ENCODE data around the gene DHX30.

DHX30 gene

DNA sequence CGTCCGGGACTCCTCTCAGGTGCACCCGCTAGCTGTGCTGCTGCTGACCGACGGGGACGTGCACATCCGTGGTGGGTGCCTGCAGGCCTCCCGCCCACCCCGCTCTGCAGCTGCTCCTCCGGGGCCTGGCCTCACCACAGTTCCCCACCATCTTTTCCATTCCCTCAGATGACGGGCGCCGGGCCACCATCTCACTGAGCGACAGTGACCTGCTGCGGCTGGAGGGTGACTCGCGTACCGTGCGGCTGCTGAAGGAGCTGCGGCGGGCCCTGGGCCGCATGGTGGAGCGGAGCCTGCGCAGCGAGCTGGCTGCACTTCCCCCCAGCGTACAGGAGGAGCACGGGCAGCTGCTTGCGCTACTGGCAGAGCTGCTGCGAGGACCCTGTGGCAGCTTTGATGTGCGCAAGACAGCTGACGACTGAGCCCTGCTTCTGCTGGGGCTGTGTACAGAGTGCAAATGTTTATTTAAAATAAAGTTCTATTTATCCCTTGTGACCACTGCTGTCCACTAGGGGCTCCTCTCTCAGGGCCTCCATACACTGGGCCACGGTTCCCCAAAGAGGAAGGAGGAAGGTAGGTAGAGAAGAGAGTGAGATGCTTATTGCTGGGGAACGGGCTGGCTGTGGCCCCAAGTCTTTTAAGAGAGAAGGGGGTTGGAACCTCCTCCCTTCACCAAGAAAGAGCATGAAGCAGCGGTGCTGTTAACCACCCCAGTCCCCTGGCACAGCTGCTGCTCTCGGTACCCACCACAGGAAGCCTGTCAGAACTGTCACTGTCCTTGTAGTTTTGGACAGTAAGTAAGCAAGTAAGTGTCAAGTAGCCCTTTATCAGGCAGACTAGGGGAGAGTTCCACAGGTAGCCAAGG is 47.0 kb downstream of the DHX30 start:
- peak in 2 of 10 donors; percentile 79 to 88 for DNase-seq
- intact Hi-C loops (cut with DNase I) = no loop called here

DNA sequence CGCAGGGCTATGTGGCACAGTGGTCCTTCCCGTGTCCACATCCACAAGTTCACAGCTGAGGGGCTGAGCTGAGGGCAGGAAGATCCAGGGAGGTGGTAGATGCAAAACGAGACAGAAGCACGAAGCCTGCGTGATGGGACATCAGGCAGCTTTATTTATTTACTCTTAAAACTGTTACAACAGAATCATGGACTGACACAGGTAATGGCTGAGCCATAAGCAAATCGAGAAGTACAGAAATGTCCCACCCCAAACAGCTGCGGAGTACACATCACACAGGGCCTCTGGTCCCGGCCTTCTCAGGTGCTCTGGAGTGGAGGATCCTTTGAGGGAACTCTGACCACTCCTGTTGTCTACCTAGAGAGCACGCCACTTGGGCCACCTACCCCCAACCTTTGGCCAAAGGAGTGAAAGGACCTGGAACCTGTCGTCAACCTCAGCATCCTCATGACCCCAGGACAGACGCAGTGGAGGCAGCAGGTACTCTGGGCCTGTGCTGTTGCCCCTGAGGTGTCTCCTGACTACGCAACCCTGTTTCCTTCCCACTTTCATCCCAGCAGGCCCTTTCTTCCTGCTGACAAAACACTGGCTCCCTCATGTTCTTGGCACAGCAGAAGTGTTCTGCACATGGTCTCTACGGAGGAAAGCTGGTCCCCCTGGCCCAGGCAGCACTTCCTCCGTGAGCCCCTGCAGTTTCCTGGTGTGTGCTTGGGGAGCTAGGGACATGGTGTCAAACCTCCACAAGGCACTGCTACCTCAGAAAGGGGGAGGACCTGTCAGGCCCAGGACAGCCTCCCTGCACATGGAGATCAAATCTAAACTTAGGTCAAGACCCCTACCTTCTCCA is 47.8 kb downstream of the DHX30 start:
- intact Hi-C loops (cut with DNase I) = no loop called here
- peak in 1 of 10 donors; percentile 83 for DNase-seq

DNA sequence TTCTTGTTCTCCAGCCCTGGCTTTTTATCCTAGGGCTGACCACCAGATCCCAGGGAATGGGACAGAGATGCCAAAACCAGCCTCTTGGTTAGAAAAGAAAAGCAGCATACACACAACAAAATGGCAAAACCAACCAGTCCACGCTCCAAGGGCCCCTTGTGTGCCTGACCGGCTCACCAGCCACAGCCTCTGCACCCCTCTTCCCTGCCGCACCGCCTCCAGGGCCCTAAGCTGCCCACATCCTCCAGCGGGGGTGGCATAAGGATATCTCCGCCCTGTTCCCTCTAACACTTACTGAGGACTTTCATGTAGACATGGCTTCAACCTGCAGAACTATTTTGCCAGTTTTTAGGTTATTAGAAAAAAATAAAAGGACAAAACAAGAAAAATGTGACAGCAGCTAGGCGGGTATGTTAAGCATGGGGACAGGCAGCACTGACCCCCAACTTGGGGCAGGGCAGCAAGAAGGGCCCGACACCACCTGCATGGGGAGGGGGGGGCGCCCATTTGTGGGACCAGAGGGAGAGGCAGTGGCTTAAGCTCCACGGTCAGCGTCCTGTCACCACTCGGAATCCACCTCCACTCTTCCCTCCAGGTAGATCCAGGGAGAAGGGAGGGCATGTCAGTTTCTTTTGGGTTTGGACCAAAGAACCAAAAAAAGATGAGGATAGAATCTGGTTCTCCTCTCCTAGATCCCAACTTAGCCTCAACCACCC is 49.1 kb downstream of the DHX30 start:
- intact Hi-C loops (cut with DNase I) = no loop called here
- DNase-seq = peak in 1 of 10 donors; percentile 55

DNA sequence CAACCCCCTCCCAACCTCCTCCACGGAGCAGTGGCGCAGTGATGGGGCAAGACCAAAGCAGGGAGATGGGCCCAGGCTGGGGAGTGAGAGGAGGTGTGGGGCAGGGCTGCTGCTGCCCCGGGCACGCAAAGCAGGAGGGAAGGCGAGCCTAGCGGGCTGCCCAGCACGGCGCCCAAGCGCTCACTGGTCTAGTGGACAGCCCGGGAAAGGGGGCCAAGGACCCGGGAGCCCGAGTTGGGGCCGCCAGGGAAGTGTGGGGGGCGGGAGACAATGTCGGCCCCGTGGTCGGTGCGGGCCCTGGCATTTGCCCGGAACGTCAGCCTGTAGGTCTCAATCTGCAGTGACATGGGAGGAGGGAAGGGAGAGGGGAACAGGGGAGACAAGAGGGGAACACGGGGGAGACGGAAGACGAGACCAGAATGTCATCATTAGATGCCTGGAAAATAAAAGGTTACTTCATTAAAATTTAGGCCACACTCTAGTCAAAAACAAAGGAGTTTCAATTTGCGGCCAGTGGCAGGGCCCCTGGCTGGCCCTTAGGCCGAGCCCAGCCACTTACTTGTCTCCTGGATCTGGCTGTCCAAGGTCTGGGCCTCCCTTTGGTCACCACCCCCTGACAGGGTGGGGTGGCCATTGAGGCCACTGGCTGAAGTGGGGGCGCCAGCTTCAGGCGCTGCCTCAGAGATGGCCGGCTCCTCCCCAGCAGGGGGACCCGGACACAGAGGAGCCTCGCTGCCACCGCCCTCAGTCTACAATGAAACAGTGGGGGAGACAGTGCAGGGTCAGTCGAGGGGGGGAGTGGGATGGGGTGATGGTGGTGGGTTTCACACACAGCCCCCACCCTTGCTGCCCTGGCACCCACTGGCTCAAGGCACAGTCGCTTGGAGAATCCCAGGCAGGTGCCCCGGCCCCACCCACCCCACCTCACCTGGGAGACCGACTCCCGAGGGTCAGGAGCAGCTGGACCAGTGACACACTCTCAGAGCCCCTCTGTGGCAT is 50.0 kb downstream of the DHX30 start:
- DNase-seq = peak in 2 of 10 donors; percentile 75 to 85
- intact Hi-C loops (cut with DNase I) = no loop called here

DNA sequence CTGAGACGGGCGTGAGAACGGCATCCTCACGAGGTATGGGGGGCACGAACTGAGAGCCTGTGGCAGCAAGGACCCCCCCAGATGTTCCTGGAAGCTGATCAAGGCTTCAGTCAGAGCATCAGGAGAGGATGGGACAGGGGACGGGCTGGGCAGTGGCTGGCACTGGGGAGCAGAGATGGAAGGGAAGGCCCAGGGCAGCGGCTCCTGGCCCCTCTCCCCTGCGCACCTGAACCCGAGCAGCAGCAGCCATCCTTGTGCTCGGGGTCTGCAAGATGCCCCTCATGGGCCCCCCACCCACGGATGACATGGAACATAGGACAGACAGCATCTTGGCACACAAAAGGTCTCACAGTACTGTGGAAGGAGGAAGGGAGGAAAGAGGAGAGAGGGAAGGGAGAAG is 51.3 kb downstream of the DHX30 start:
- intact Hi-C loops (cut with DNase I) = no loop called here
- peak in 1 of 10 donors; percentile 78 for DNase-seq

DNA sequence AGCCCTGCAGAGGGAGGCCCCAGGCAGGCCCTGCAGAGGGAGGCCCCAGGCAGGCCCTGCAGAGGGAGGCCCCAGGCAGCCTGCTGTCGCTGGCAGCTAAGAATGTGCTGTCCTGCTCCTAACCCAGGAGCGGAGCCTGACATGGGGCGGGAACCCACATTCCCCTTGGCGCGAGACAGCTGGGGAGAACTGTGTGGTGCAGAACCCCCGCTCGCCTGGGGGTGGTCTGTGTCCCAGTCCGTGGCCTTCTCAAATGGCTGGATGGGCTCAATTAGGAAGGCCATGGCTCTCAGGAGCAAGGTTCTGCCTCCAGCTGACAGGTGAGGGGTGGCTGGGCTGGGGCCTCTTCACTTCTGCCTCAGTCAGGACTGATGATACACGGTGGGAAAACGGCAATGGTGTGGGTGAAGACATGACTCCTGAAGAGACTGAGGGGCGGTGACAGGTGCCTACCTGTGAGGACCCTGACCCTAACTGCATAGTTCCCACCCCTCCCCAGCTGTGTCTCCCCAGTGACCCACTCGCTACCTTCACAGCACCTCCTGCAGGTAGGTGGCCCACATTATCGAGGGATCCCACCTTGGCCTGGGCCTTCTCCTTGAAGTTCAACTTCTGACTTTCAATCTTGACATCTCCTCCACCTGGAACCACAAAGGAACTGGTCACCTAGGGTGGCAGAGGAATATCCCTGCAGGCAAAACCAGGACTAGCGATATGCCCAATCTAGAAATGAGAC is 52.0 kb downstream of the DHX30 start:
- intact Hi-C loops (cut with DNase I) = no loop called here
- peak in 1 of 10 donors; percentile 54 for DNase-seq

DNA sequence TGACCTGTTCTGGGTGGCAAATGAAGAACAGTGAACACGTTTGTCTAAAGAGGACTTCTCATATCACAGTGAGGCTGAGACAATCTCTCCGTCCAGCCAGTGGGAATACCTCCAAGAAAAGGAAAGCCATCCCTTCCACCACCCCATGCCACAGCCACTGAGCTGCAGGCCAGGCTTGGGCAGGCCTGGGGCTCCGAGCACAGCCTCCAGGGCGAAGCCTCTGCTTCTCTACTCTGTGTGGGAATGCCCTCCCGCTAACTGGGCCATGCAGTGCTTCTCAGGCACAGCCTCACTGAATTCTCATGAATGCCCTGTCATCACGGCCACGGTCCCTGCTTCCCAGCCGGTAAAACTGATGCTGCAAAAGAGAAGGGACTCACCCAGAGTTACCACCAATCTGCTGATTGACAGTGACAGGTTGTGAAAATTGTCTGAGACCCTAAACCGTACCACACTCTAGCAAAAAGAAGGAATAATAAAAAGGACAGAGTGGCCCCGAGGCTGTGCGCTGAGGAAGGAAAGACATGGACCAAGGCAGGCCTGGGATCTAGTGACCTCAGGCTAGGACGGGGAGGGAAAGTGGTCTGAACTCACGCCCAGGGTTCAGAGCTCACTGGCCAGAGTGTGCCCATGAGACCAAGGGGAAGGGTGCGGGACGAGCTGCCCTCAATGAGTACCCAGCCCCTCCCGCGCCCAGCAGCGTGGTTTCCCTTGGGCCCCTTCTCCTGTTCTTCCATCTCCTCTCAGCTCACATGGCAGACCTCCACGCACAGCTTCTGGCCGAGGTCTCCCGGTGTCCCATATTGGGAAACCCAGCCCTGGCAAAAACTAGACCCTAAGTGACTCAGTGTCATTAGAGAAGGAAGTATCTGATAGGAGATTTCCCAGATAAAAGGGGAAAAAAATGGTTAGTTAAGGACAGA is 52.8 kb downstream of the DHX30 start:
- DNase-seq = peak in 1 of 10 donors; percentile 70
- intact Hi-C loops (cut with DNase I) = no loop called here

DNA sequence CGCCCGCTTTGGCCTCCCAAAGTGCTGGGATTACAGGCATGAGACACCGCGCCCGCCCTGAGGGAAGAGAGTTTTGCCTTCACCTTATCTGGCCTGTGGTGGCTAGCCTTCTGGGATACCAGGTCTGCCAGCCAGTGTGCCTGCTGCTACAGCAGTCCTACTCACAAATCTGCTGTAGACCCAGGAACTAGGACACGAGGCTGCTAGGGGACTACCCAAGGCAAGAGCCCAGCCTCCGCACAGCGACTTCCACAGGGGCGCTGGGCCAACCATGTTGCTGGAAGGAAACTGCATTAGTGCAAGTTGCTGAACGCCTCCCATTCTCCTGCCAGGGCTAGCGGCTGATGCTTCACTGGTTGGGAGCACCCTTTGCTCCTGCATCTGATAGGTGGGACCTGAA is 53.7 kb downstream of the DHX30 start:
- intact Hi-C loops (cut with DNase I) = no loop called here
- peak in 8 of 10 donors; percentile 37 to 91 (median 69) for DNase-seq

DNA sequence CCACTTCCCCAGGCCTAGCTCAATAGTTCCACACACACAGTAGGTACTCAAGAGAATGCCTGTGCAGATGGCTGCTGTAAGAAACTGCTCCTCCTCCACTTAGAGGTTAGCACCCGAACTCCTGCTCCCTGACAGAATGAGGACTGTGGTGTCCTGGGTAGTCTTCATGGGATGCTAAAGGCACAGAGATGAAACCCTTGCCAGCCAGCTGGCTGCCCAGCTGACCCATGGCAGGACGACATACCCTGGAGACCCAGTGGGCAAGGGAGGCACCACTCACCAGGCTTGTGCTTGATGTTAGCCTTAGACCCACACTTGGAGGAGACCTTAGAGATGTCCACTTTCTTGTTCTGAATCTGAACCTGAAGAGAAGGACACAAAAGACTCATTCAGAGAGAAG is 54.2 kb downstream of the DHX30 start:
- intact Hi-C loops (cut with DNase I) = no loop called here
- DNase-seq = peak in 1 of 10 donors; percentile 55

DNA sequence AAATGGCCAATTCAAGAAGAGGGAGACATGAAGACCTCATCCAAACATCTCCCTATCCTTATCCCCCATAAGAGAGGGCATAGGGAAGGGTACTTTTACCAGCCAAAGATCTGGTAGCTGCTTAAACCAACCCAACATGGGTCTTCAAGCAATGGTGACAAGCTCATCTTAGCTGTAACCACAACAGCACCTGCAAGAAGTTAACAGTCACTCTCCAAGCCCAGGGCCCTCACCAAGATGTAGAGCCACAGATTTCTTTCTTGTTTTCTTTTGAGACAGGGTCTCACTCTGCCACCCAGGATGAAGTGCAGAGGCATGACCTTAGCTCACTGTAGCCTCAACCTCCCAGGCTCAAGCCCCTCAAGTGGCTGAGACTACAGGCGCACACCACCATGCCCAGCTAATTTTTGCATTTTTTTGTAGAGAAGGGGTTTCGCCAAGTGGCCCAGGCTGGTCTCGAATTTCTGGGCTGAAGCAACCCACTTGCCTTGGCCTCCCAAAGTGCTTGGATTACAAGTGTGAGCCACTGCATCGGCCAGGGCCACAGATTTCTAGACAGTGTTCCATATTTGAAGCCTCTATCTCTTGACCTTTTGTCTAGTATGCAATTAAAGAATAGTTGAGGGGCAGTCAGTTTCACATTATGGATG is 57.1 kb downstream of the DHX30 start:
- no peak for DNase-seq
- intact Hi-C loops (cut with DNase I) = no loop called here

DNA sequence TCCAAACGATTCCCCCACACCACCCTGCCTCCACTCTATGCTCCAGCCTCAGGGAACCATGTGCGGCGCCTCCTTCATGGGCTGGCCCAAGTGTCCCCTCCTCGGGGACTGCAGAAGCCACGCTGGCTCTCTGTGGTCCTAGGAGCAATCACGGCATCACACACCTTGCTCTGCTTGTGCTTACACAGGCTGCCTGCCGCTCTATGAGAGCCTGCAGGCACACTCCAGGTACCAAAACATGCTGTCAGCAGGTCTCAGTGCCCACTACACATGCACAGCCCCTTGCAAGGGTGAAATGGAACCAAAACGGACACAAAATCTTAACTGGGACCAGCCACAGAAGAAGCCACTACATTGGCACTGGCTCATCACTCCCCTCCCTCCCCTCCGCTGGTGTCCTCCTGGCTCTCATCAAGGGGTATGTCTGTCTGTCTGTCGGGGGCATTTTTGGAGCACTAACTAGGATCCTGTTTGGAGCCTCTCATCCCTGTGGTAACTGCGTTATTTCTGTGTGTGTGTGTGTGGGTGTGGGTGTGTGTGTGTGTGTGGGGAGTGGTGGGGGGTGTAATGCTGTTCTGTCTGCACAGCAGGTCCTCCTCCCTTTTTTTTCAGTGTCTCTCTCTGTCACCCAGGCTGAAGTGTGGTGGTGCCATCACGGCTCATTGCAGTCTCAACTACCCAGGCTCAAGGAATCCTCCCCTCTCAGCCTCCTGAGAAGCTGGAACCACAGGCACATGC is 60.6 kb downstream of the DHX30 start:
- peak in 1 of 10 donors; percentile 59 for DNase-seq
- intact Hi-C loops (cut with DNase I) = no loop called here

DNA sequence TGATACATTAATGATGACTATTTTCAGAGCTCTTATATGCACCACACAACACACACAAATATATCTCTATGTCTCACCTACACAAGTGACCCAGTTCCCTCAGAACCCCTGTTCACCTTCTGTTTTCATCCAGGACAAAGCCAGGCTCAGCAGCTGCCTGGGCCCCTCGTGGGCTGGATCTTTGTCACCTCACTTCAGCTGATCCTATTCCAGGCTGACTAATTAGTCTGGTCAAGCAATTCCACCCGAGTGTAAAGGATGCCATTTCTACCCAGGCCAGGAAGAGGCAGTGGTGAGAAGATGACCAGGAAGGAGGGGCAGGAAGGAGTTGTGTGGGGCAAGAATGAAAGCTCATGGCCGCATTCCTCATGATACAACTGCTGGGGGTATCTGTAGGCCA is 62.3 kb downstream of the DHX30 start:
- DNase-seq = peak in 1 of 10 donors; percentile 39
- intact Hi-C loops (cut with DNase I) = no loop called here

DNA sequence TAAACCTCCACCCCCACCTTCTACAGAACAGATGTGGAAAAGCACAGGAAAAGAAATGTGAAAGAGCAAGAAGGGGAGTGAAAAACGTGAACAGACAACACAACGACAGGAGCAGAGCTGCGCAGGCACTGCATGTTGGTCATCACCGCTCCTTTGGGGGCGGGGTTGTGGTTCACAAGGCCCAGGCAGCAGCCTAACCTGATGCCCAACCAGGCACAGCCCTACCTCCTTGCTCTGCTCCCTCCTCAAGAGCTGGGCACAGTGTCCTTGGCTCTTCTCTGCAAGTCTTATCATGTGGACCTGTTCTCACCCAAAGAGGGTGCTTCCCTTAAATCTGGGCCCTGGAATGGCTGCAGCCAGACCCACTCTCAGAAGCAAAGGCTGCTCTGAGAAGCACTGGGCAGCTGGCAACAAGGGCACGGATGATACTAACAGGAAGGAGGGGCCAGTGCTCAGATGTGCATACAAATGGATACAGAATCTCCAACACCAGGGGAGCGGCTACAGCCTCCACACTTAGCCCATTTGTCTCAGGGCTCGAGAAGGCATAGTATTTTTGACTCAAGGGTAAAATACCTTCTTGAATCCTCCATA is 64.6 kb downstream of the DHX30 start:
- DNase-seq = peak in 1 of 10 donors; percentile 72
- intact Hi-C loops (cut with DNase I) = no loop called here

DNA sequence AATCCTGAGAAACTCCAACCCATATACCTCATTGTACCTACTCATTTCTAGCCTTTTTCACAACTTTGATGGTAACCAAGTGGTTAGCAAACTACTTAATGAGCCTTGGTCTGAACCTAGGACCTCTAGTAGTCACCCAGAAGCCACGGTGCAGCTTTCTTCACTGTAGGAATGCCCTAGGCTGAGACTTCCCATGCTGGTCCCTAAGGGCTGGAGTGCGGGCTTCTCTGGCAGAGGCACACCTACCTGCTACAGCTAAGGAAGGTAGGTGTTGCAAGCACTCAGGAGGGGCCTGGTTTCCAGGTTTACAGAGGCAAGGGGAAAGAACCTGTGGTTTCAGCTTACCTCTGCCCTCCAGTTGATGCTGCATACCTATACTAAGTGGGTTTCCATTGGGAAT is 65.4 kb downstream of the DHX30 start:
- no peak for DNase-seq
- intact Hi-C loops (cut with DNase I) = no loop called here

DNA sequence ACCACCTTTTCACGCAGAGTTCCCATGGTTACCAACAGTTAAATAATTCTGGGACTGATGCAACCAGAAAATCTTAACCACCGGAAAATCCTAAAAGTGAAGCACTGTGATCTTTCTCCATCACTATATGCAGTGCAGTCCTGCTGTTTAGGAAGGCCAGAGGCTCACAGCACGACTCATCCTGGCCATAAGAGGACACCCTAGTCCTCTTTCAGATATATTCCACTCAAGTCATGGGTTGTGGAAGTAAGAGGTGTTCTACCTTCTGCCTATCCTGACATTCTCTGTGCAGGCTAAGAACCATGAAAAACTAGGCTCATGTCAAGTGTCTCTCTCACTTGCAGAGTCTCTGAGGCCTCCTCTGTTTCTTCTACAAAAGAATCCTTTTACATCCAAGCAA is 67.2 kb downstream of the DHX30 start:
- no peak for DNase-seq
- intact Hi-C loops (cut with DNase I) = no loop called here

DNA sequence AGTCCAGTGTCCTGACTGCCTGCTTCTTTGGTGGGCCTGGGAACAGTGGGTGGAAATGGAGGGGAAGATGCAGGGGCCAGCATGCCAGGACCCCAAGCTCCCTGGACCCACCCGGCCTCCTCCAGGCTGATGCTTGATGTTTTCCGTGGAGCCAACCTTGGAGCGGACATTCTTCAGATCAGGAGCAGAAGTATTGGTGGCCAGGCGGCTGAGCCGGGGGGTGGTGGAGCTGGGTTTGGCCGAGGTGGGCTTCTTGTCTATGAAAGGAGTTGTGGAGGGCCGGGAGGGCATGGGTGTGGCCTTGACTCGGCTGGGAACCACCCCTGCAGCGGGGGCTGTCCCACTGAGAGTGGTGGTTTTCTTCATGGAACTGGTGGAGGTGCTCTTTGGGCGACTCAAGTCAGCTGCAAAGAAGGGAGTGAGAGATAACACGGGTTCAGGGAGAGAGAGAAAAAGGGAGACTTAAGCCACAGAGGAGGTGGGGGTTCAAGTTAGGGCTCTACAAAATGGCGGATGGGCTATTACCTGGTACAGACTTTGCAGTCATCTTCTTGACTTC is 67.8 kb downstream of the DHX30 start:
- intact Hi-C loops (cut with DNase I) = no loop called here
- DNase-seq = peak in 1 of 10 donors; percentile 53
